IMR-90 (cell line): ENCODE results near the gene ITPKB. TPM values are rescaled to one million over a fixed set of nuclear protein-coding genes. Genes with fewer than 3 reads are reported as not detected.

Experiments
- ATAC-seq: fragments of 200-7000 bp; cut with Tn5 transposase; 2 replicates; pipeline ENCODE4 v1.9.1; 2020; ENCODE audit warnings: low read depth, mild to moderate bottlenecking, moderate library complexity
- BruUV-seq: library from RNA; stranded (reverse); fragments of 400-500 nt; replicated peaks from 2 replicates; lab custom pipeline; 2021; lab: Mats Ljungman, UMichigan
- CTCF ChIA-PET: fragments of 300-600 bp; formaldehyde crosslinking; extraction: SDS; loops from one replicate; lab custom pipeline; 2021; ENCODE audit warnings: antibody characterized with exemption; lab: Yijun Ruan, JAX
- POLR2A ChIA-PET: fragments of 300-600 bp; sonication (Branson Sonifier 250); formaldehyde crosslinking; loops from one replicate; lab custom pipeline; 2022; ENCODE audit warnings: antibody characterized with exemption; ENCODE audit not compliant: unreplicated experiment; lab: Charles Lee
- DNase-seq: peaks from one replicate; pipeline ENCODE4 v3.0.0; 2013
- H2AFZ ChIP-seq: replicated peaks from 2 replicates; pipeline ENCODE3; 2013; ENCODE audit warnings: low read length, mild to moderate bottlenecking; ENCODE audit not compliant: poor library complexity
- H2AK5ac ChIP-seq: 2 replicates; pipeline ENCODE4 v1.6.1; 2013; ENCODE audit warnings: low read depth, low read length, inconsistent platforms
- H2AK9ac ChIP-seq: replicated peaks from 2 replicates; pipeline ENCODE3; 2013; ENCODE audit warnings: mild to moderate bottlenecking, low read depth, low read length, moderate library complexity; ENCODE audit not compliant: poor library complexity
- H2BK120ac ChIP-seq: 2 replicates; pipeline ENCODE4 v1.6.1; 2013; ENCODE audit warnings: low read depth, low read length, inconsistent platforms
- H2BK15ac ChIP-seq: 3 replicates; pipeline ENCODE4 v1.6.1; 2013; ENCODE audit warnings: low read depth, low read length, inconsistent platforms
- H2BK20ac ChIP-seq: 2 replicates; pipeline ENCODE4 v1.6.1; 2013; ENCODE audit warnings: low read depth, mild to moderate bottlenecking, inconsistent platforms, low read length, moderate library complexity
- H2BK5ac ChIP-seq: 2 replicates; pipeline ENCODE4 v1.6.1; 2013; ENCODE audit warnings: mild to moderate bottlenecking, low read depth, low read length, inconsistent platforms; ENCODE audit not compliant: poor library complexity, severe bottlenecking
- H3K14ac ChIP-seq: replicated peaks from 2 replicates; pipeline ENCODE4 v1.6.1; 2013; ENCODE audit warnings: low read depth, low read length, inconsistent platforms
- H3K18ac ChIP-seq: 2 replicates; pipeline ENCODE4 v1.6.1; 2013; ENCODE audit warnings: low read depth, low read length, control low read depth
- H3K23ac ChIP-seq: 2 replicates; pipeline ENCODE4 v1.6.1; 2013; ENCODE audit warnings: low read depth, low read length, inconsistent platforms
- H3K27ac ChIP-seq: 2 replicates; pipeline ENCODE4 v1.5.1; 2013; ENCODE audit warnings: mild to moderate bottlenecking, control low read depth, low read length; ENCODE audit not compliant: insufficient read depth
- H3K27me3 ChIP-seq: 2 replicates; pipeline ENCODE4 v1.6.1; 2013; ENCODE audit warnings: low read length; ENCODE audit not compliant: control insufficient read depth, insufficient read depth
- H3K36me3 ChIP-seq: 2 replicates; pipeline ENCODE4 v1.6.1; 2013; ENCODE audit warnings: low read length, mixed read lengths; ENCODE audit not compliant: control insufficient read depth, insufficient read depth
- H3K4ac ChIP-seq: 2 replicates; pipeline ENCODE4 v1.6.1; 2013; ENCODE audit warnings: low read depth, low read length, inconsistent platforms
- H3K4me1 ChIP-seq: 2 replicates; pipeline ENCODE4 v1.6.1; 2013; ENCODE audit warnings: low read length, mixed read lengths; ENCODE audit not compliant: control insufficient read depth, insufficient read depth
- H3K4me2 ChIP-seq: 2 replicates; pipeline ENCODE4 v1.6.1; 2013; ENCODE audit warnings: low read depth, mild to moderate bottlenecking, control low read depth, low read length, moderate library complexity
- H3K4me3 ChIP-seq: 2 replicates; pipeline ENCODE4 v1.5.1; 2013; ENCODE audit warnings: low read depth, mild to moderate bottlenecking, control low read depth, low read length, moderate library complexity; ENCODE audit not compliant: insufficient read depth
- H3K56ac ChIP-seq: 2 replicates; pipeline ENCODE4 v1.6.1; 2013; ENCODE audit warnings: low read length, inconsistent platforms; ENCODE audit not compliant: insufficient read depth; ENCODE audit errors: extremely low read depth
- H3K79me1 ChIP-seq, 2 experiments: 2 replicates each; pipeline ENCODE4 v1.6.1; 2013; ENCODE audit warnings: low read length in 2 of 2, inconsistent platforms in 1 of 2, low read depth in 1 of 2
- H3K9ac ChIP-seq: 2 replicates; pipeline ENCODE4 v1.6.1; 2013; ENCODE audit warnings: low read depth, low read length, control low read depth
- H3K9me1 ChIP-seq: 2 replicates; pipeline ENCODE4 v1.6.1; 2013; ENCODE audit warnings: low read length, inconsistent platforms; ENCODE audit not compliant: insufficient read depth
- H3K9me3 ChIP-seq: 2 replicates; pipeline ENCODE4 v1.6.1; 2013; ENCODE audit warnings: low read length; ENCODE audit not compliant: control insufficient read depth, insufficient read depth
- H4K20me1 ChIP-seq: 2 replicates; pipeline ENCODE4 v1.6.1; 2013; ENCODE audit warnings: low read length, inconsistent platforms; ENCODE audit not compliant: insufficient read depth
- H4K5ac ChIP-seq: 2 replicates; pipeline ENCODE4 v1.6.1; 2013; ENCODE audit warnings: mild to moderate bottlenecking, low read depth, low read length, control low read depth
- H4K8ac ChIP-seq, 2 experiments: 2 replicates each; pipeline ENCODE4 v1.6.1; 2013; ENCODE audit warnings: low read depth in 2 of 2, low read length in 2 of 2, control low read depth in 1 of 2, inconsistent platforms in 1 of 2
- H4K91ac ChIP-seq: 2 replicates; pipeline ENCODE4 v1.6.1; 2013; ENCODE audit warnings: low read depth, low read length, inconsistent platforms; ENCODE audit not compliant: insufficient read depth
- CHD1 ChIP-seq: IDR thresholded peaks from 2 replicates; pipeline ENCODE4 v1.6.1; 2012; ENCODE audit warnings: low read depth, low read length, improper control_type of control experiment
- RAD21 ChIP-seq: IDR thresholded peaks from 2 replicates; pipeline ENCODE4 v1.6.1; 2012; ENCODE audit warnings: low read length, improper control_type of control experiment
- WGBS, 2 experiments: methylation state at CpG; one replicate each; pipeline versions ENCODE4 v1.1.5 to v1.1.7; 2013; ENCODE audit warnings: missing lambda C conversion rate in 2 of 2; ENCODE audit not compliant: insufficient read length in 1 of 2; ENCODE audit errors: extremely low coverage in 2 of 2; 5-methylcytosine and 5-hydroxymethylcytosine counted together
- dilution Hi-C: fragments of 300-500 bp; cut with HindIII; formaldehyde crosslinking; loops from one replicate; pipeline ENCODE4 v1.14.3; 2018; ENCODE audit warnings: low sequenced_read_pairs; ENCODE audit not compliant: unreplicated experiment
- in situ Hi-C: fragments of 300-500 bp; cut with MboI; formaldehyde crosslinking; loops from 3 replicates; pipeline ENCODE4 v1.14.3; 2019; ENCODE audit warnings: low sequenced_read_pairs, inconsistent platforms, mixed read lengths
- intact Hi-C: fragments of 100-400 bp; cut with micrococcal nuclease; formaldehyde crosslinking; loops from 2 replicates; pipeline ENCODE4 v1.10.0; 2022
- polyA plus RNA-seq, 3 experiments: library from polyadenylated mRNA; depleted of rRNA; stranded (reverse); fragments of >200 nt; gene quantifications; 2 replicates each; pipeline ENCODE4 v1.2.3, GENCODE V29; 2012; ENCODE audit warnings: low replicate concordance in 1 of 3
- total RNA-seq: library from RNA; depleted of rRNA; stranded (reverse); fragments of >200 nt; gene quantifications from 2 replicates; pipeline ENCODE4 v1.2.3, GENCODE V29; 2012

The ITPKB gene
- total and polyA plus RNA-seq, 2 of the 4 experiments (the other 2 are of a cell fraction), result 0.72 to 1.4 TPM

DNA sequence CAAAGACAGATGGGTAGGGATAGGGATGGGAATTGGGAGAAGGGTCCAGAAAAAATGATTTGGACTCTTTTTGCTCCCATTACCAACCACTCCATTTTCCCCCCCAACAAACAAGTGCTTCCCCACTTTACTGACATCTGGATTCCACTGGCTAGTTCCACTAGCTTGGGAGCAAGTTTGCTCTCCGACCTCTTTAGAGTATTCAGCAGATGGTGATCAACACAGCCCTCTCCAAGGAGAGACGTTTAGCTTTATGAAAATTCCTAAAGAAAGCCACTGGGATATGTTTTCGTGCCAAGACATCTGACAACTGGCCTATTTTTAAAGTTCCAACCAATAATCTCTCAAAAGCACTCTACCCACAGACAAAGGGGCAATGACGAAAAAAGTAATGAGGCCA lies 50.3 kb downstream of the ITPKB start:
- in situ Hi-C loops (no loop called here), dilution Hi-C loops (no loop called here), intact Hi-C loops (no loop called here)
- ATAC-seq, result no peak
- H4K91ac ChIP-seq, result no peak overlapping the region
- H3K9me1 ChIP-seq, result 0 out of 2 replicates have a peak, but pooled peaks cover 6% of the 10 kb centered on the region
- H3K14ac ChIP-seq, result no peak overlapping the region
- H4K5ac ChIP-seq, result no peak overlapping the region
- POLR2A ChIA-PET, result no interaction called here
- WGBS, 2 experiments, result 43% methylated on average over 1 of the region's 4 CpGs; no CpG with 5 or more reads in 1 of the 2 experiments
- no TSS peak for BruUV-seq
- CTCF ChIA-PET, result no interaction called here
- no peak overlapping the region for H3K56ac ChIP-seq
- H3K36me3 ChIP-seq, result no peaks in the 10 kb centered on the region
- no peak overlapping the region for H2BK5ac ChIP-seq
- H3K4me3 ChIP-seq, result no peak overlapping the region
- H2AK9ac ChIP-seq, result no peak overlapping the region
- H2BK15ac ChIP-seq, result no peak overlapping the region
- no peaks in the 10 kb centered on the region for H4K20me1 ChIP-seq
- no peaks in the 10 kb centered on the region for H3K9me3 ChIP-seq
- no peak overlapping the region for H3K18ac ChIP-seq
- H3K23ac ChIP-seq, result no peak overlapping the region
- no peak overlapping the region for H3K4me2 ChIP-seq
- H2BK20ac ChIP-seq, result no peak overlapping the region
- H3K9ac ChIP-seq, result no peak overlapping the region
- no peaks in the 10 kb centered on the region; the same call in 1 of the 2 replicates for H3K27me3 ChIP-seq
- no peak overlapping the region for H2AFZ ChIP-seq
- H4K8ac ChIP-seq, result no peak overlapping the region
- DNase-seq, result no peak
- H2AK5ac ChIP-seq, result no peak overlapping the region
- no peak overlapping the region for H3K4ac ChIP-seq
- no peak overlapping the region for H3K27ac ChIP-seq
- peaks cover 5% of the 10 kb centered on the region; the same call in 1 of the 2 replicates for H3K4me1 ChIP-seq
- H2BK120ac ChIP-seq, result no peak overlapping the region
- TF ChIP-seq RAD21 (no peak), CHD1 (no peak)
- no peaks in the 10 kb centered on the region for H3K79me1 ChIP-seq
